Measurements from ENCODE around the gene PHKB.

- TF ChIP-seq ZBTB7A (IDR thresholded peaks at IDR 0.05; ENCODE audit: low read depth), result no peak
- no peak for TF ChIP-seq REST (IDR thresholded peaks at IDR 0.05; ENCODE audit: low read depth)
- no peak for TF ChIP-seq RAD21 (IDR thresholded peaks at IDR 0.05; ENCODE audit: low read depth)
- no peak for TF ChIP-seq EGR1 (IDR thresholded peaks at IDR 0.05)
- TF ChIP-seq CEBPB (IDR thresholded peaks at IDR 0.05), result no peak
These were observed 45.7 kb downstream of the PHKB start for GRCh38 chr16:47506800-47507199.
